Measurements from ENCODE around the gene MINDY4B. TPM values are rescaled to one million over a fixed set of nuclear protein-coding genes. Genes with fewer than 3 reads are reported as not detected.

MINDY4B gene
- total RNA-seq = under 1 TPM in 1 of 9 donors, not detected in 8; 0.56 TPM
- not detected for polyA plus RNA-seq
- long read RNA-seq, donor 1 = 0 reads
- long read RNA-seq, donor 2 = 0 reads
- long read RNA-seq, donor 3 = 0 reads

DNA sequence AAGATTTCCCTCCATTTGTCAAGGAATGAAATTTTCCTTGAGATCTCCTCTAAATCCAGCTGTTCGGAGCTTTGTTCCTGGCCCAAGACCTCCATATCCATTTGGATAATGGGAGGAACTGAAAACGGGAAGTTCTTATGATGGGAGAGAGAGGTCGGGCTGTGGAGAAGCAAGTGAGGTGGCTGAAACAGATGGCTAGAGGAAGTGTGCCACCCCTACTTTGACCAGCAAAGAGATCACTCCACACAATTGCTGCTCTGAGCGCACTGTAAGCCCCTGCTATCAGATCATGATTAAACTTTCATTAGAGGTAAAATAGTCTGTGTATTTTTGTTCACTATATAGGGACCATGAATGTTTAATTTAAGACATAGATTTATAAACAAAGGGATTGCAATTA, at the start of gene MINDY4B:
MINDY4B (minus strand) TSS at position 101 of the 400 bp plus-strand sequence; CDS start at position 101, 0 bp downstream.
- DNase-seq = no peak
- Histone ChIP-seq H3K27ac (no peak within 1 kb of the TSS), H3K4me1 (no peaks in the 10 kb centered on the region), H3K36me3 (no peaks in the 10 kb centered on the region), H3K4me3 (no peak within 1 kb of the TSS), H3K27me3 (peaks cover 0 to 5% (median 0%) of the 10 kb centered on the region in 9 donors), H3K9me3 (no peaks in the 10 kb centered on the region)
- intact Hi-C loops (cut with DNase I) = no loop called here
- TF ChIP-seq POLR2A (IDR thresholded peaks at IDR 0.05) = no peak
- TF ChIP-seq, protein P1, sequence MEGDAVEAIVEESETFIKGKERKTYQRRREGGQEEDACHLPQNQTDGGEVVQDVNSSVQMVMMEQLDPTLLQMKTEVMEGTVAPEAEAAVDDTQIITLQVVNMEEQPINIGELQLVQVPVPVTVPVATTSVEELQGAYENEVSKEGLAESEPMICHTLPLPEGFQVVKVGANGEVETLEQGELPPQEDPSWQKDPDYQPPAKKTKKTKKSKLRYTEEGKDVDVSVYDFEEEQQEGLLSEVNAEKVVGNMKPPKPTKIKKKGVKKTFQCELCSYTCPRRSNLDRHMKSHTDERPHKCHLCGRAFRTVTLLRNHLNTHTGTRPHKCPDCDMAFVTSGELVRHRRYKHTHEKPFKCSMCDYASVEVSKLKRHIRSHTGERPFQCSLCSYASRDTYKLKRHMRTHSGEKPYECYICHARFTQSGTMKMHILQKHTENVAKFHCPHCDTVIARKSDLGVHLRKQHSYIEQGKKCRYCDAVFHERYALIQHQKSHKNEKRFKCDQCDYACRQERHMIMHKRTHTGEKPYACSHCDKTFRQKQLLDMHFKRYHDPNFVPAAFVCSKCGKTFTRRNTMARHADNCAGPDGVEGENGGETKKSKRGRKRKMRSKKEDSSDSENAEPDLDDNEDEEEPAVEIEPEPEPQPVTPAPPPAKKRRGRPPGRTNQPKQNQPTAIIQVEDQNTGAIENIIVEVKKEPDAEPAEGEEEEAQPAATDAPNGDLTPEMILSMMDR (IDR thresholded peaks at IDR 0.05) = no peak
- no peak for ATAC-seq
- WGBS, 4 donors = 61 to 71% (median 69%) methylated on average over 4 of the region's 4 CpGs

DNA sequence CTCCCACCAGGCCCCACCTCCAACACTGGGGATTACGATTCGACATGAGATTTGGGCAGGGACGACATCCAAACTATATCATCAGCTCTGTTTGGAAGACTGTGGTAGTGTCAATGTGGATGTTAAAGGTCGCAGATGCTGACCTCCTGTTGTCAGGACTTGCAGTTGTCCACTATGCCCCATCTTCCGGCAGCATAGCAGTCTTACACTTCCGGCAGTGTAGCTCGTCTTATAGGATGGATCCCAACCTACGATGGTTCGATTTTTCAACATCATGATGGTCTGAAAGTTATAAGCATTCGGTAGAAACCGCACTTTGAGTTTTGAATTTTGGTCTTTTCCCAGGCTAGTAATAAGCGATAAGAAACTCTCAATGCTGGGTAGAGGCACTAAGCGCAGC, 46.7 kb upstream of the MINDY4B start:
- intact Hi-C loops (cut with DNase I) = no loop called here
- ATAC-seq (no peak), DNase-seq (no peak)
- H3K9me3 ChIP-seq = no peaks in the 10 kb centered on the region
- no peak overlapping the region for H3K27ac ChIP-seq
- no peaks in the 10 kb centered on the region for H3K4me1 ChIP-seq
- TF ChIP-seq POLR2A (IDR thresholded peaks at IDR 0.05) = no peak
- TF ChIP-seq, protein P1 (IDR thresholded peaks at IDR 0.05) = no peak
- no peaks in the 10 kb centered on the region for H3K36me3 ChIP-seq
- peaks cover 0 to 3% (median 0%) of the 10 kb centered on the region in 9 donors for H3K27me3 ChIP-seq
- no peak overlapping the region for H3K4me3 ChIP-seq
- 90 to 92% (median 92%) methylated on average over 13 of the region's 13 CpGs for WGBS, 4 donors

DNA sequence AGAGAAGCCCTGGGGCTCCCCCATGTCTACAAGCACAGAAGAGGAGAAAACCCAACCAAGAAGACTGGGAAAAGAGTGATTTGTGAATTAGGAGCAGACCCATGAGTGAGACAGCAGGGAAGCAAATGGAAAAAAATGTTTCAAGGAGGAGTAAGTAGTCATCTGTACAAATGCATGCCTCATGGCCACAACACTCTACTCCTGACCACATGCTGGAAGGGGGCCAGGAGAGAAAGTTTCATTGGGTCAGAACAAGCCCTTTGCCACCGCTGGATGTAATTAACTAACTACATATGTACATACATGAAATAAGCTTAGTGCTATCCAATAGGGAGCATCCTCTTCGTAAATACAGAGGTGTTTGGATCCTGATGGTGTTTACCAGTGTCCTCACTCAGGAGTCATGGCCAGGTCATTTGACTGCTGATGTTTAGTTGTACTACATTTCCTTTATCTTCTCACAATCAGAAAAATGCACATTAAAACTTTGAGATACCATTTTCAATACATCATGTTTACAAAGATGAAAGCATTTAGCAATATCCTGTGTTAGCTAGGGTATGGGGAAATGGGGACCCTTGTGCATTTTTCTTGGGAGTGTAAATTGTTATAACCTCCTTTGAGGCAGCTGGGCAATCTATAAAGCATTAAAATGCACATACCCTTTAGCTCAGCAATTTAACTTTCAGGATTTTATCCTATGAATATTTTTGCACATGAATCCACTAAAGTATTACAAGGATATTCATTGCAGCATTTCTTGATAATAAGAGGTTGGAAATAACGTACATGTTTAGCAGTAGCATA, 40.2 kb upstream of the MINDY4B start:
- H3K4me1 ChIP-seq = no peaks in the 10 kb centered on the region
- WGBS, 4 donors = 68 to 91% (median 79%) methylated on average over 3 of the region's 3 CpGs
- intact Hi-C loops (cut with DNase I) = no loop called here
- peaks cover 0 to 5% (median 0%) of the 10 kb centered on the region in 9 donors for H3K27me3 ChIP-seq
- H3K9me3 ChIP-seq = no peaks in the 10 kb centered on the region
- ATAC-seq (no peak), DNase-seq (no peak)
- H3K36me3 ChIP-seq = no peaks in the 10 kb centered on the region
- no peak for TF ChIP-seq POLR2A (IDR thresholded peaks at IDR 0.05)
- TF ChIP-seq, protein P1 (IDR thresholded peaks at IDR 0.05) = no peak
- no peak overlapping the region for H3K4me3 ChIP-seq
- H3K27ac ChIP-seq = no peak overlapping the region

DNA sequence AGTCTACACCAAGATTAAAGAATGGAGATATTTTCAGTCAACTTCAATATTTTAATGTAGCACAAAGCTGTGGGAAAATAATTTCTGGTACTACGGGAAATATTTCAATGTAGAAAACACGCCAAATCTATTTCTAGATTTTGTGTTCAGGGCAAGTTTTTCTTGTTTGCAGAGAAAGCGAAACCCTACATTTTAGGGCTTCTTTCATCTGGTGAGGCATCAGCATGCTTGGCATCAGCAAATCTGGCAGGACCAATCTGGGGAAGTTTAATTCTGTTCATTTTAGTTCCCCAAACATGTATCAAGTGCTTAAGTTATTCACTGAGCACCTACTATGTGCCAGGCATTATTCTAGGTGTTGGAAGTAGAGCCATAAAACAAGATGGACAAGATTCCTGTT, 37.0 kb upstream of the MINDY4B start:
- 77 to 88% (median 81%) methylated on average over 3 of the region's 3 CpGs for WGBS, 4 donors
- Histone ChIP-seq H3K9me3 (no peaks in the 10 kb centered on the region), H3K4me1 (no peaks in the 10 kb centered on the region), H3K27ac (no peak overlapping the region), H3K27me3 (peaks cover 0 to 5% (median 0%) of the 10 kb centered on the region in 9 donors), H3K36me3 (no peaks in the 10 kb centered on the region), H3K4me3 (no peak overlapping the region)
- DNase-seq (no peak), ATAC-seq (no peak)
- TF ChIP-seq POLR2A (IDR thresholded peaks at IDR 0.05) = no peak
- intact Hi-C loops (cut with DNase I) = no loop called here
